NCI-H748 treated with DMSO at 0.1 percent for 48 hours (cell line): ENCODE data around the gene MOSMO.
A peak's percentile ranks its signal among the peaks of the same experiment; 100 is the strongest.
"Not testable (repeated sequence)": the region's sequence is repeated elsewhere in the genome, so short reads cannot be mapped to it uniquely, and the experiment has no call there.

ENCODE experiments used
- DNase-seq: peaks from one replicate; lab custom pipeline; 2025; lab: John Stamatoyannopoulos, UW

MOSMO gene

DNA sequence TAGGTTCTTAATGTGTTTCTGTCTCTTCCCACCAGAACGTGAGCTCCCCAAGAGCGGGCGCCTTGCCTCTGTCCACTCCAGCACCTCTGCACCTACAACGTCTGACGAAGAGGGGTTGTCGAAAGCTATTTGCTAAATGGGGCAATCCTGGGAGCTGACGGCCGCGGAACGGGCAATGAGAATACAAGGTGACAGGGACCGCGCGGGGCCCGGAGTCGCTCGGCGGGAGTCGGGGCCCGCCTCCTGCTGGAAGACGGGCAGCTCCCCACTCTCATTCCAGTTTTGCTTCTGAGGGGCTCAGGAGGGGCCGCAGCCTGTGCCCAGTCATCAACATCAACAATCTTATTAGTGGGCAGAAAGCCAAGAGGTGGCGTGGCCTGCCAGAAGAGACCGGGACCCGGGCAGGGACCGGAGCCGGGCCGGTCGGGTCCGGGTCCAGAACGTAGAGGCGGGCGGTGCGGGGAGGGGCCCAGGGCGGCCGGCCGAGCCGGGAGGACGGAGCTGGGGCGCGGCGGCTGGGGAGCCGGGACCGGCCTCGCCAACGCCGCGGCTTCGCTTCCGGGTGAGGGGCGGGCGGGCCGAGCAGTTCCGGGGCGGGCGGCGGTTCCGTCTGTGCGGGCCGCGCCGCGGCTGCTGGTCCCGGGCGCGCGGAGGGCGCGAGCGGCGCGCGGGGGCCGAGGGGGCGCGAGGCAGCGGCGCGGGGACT lies at the start of gene MOSMO:
Gene MOSMO (plus strand): TSS at position 603 of the 706 bp plus-strand sequence. CDS start 191 bp downstream, outside the sequence.
- no peak for DNase-seq

DNA sequence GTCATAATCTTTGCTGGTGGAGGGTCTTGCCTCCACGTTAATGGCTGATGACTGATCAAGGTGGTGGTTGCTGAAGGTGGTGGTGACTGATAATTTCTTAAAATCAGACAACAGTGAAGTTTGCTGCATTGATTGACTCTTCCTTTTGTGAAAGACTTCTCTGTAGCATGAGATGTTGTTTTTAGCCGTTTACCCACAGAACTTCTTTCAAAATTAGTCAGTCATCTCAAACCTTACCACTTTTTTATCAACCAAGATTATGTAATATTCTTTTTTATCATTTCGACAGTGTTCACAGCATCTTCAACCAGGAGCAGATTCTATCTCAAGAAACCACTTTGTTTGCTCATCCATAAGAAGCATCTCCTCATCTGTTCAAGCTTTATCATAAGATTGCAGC lies 48.9 kb upstream of the MOSMO start:
- no peak for DNase-seq

DNA sequence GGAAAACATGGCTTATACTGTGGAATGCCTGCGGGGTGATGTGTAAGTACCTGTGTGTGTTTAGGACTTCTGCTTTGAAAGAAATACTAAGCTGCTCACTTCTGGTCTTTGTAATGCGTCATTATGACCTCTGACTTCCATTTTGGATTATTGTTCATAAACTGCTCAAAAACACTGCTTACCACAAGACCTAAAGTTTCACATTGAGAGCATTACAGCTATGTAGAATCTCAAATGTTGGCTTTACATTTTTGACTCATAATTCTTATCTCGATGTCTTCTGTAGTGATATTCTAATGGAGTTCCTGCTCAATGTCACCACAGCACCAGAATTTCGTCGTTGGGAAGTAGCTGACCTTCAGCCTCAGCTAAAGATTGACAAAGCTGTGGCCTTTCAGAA lies 45.4 kb upstream of the MOSMO start:
- no peak for DNase-seq

DNA sequence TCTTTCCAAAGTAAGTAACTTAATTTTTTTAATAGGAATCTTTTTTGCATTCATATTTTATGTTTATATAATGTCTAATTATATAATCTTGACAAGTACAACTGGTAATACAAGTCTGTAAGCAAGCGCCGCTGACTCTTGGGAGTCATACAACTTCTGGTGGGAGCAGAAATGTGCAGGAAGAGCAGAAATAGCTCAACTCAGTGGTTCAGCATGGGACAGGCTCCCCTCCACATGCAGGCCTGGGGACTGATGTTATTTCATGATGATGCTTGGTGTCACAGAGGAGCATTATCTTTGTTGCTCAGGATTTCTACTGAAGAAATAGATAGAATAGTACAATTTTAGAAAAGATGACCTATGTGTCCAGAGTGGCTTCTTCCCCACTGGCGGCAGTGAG lies 44.0 kb upstream of the MOSMO start:
- no peak for DNase-seq

DNA sequence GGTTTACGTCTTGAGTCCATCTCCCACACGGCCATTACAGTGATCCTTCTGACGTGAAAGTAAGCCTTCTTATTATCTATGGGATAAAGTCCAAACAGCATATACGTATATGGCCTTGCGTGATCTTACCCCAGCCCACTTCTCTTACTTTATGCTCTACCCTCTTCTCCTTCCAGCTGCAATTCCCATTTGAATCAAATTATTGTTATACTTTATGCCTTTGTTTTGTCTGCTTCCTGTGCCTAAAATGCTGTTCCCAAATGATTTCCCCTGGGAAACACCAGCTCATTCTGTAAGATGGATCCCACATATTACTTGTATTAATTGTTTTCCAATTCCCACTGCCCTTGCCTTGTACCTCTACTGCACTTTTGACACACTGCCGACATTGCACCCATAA lies 43.6 kb upstream of the MOSMO start:
- DNase-seq = no peak

DNA sequence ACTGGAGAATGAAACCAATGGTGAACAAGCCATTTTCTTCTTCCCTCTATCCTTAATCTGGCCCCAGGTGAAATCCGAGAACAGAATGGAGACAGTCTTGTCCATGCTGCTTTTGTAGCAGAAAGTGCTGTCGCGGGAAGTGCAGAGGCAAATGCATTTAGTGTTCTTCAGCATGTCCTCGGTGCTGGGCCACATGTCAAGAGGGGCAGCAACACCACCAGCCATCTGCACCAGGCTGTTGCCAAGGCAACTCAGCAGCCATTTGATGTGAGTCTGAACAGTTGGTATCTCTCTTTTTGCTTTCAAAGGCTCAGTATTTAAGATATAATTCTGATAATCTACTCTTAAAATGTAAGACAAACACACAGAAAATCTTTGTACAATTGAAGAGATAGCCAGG lies 36.1 kb upstream of the MOSMO start:
- no peak for DNase-seq

DNA sequence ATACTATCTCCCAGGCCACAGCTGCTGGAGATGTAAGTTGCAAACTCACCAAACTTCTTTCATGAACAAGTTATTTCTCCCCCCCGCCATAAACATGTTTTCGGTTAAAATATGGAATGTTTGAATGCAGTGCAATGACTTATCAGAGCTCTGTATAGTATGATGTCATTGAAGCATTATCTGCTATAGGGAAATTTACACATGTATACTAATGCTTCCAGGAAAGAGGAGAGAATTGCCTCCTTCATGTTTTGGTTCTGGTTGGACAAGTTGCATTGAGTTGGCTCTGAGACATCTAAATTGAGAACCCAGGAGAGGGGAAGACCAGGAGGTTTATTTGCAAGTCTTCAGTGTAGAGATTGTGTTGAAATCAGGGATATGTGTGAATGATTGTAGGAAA lies 34.0 kb upstream of the MOSMO start:
- no peak for DNase-seq

DNA sequence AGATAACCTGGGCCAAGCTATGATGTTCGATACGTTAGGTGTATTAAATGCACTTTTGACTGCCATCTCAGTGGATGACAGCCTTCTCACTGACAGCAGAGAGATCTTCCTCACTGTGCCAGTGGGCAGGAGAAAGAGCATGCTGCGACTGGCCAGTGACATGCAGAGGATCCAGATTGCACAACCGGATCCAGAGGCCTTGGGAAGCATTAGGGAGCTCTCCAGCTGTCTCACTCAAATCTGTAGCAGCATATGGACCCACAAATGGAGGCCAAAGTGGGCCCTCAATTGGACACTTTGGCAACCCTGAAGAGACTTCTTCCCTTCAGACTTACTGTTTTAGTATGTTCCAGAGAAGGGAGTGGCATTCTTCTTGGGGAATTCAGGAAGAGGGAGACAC lies 27.9 kb upstream of the MOSMO start:
- no peak for DNase-seq

DNA sequence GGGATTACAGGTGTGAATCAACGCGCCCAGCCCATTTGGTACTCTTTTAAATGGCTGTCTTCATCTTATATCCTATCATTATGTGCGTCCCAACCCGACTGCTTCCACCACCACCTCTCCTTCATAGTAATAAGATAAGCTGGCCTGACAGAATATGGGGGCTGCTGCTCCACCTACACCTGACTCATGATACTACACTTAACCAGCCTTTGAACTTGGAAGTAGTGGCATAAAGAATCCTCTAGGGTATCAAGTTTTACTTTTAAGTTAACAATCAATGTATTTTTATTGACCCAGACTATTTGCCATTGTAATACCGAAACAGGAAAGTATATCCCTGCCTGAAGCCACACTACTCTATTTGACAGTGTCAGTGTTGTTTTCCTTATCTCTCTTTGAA lies 25.8 kb upstream of the MOSMO start:
- DNase-seq = no peak

DNA sequence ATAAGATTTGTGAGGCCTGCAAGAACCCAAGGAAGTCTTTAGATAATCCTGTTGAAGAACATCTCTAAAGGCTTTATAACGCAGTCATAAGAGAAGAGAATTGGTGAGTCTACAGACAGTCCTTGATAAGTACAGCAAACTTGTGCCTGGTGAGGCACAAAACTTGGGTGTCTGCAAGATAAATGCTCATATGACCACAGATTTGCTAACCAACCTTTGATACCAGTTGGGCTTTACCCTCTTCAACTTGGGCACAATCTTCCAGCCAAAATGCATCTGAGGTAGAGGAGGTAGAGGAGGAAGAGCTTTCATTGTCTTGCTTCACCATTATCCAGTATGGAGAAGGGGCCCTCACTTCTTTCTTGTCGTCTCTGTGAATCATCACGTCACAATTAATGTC lies 23.8 kb upstream of the MOSMO start:
- DNase-seq = no peak

DNA sequence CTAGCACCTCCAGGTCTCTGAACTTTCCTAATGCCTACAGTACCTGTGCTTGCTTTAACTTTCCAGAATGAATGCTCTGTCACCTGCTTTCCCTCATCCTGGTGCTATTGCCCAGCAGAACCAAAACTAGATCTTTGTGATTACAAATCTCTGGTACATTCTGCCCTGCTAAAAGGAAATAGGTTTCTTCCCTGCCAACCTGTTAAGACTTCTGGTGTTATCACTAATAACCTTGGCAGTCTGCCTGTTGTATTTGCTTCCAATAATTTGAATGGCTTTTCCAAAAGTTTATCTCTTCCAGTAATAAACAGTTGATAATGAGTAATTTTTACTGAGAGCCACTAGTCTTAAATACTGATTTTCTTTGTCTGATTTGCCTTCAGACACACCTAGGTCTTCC lies 22.4 kb upstream of the MOSMO start:
- DNase-seq = no peak

DNA sequence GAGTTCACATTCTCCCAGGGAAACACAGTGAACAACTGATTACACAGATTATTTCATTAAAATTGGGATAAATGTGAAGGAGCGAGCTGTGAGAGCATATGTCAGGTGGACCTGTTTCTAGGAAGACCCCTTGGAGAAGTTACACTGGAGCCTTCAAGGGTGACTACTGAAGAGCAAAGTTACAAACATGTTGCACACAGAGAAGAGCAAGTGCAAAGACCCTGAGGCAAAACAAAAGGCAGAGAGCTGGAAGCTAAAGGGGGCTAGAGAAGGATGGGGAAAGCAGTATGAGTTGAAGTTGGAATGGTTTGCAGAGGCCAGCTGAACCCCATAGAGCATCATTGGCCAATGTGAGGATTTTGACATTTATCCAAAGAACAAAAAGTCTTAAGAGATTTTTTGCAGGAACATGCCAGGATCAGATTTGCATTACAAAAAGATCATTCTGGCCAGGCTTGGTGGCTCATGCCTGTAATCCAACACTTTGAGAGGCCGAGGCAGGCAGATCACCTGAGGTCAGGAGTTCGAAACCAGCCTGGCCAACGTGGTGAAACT lies 21.1 kb upstream of the MOSMO start:
- no peak for DNase-seq

DNA sequence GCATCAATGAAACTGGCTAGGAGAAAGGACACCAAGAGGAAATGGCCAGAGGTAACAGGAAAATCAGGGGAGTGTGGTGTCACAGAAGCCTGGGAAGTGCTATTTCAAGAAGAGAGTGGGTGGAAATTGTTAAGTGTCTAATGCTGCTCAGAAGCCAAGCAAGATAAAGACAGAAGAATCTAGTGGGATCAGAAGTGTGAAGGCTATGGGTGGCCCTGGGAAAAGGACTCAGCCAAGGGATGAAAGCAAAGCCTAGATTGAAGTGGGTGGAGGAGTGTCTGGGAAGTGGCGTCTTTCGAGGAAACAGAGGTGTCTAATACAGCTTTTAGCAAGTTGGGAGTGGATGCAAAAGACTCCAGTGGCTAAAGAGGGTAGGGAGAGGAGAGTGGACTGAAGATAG lies 20.4 kb upstream of the MOSMO start:
- no peak for DNase-seq

DNA sequence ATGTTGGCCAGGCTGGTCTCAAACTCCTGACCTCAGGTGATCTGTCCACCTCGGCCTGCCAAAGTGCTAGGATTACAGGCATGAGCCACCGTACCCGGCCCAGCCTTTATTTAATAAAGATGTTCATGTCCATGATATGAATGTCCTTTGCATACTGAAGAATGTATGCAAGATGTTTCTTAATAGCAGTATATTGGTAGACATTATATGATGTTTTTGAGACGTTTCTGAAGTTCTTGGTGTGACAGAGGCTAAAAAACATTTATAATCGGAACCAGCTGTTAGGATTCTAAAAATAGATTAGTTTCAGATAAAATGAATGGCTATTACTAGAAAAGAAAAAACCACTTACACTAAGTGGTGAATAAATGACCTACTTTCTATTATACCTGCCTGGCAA lies 18.8 kb upstream of the MOSMO start:
- no peak for DNase-seq

DNA sequence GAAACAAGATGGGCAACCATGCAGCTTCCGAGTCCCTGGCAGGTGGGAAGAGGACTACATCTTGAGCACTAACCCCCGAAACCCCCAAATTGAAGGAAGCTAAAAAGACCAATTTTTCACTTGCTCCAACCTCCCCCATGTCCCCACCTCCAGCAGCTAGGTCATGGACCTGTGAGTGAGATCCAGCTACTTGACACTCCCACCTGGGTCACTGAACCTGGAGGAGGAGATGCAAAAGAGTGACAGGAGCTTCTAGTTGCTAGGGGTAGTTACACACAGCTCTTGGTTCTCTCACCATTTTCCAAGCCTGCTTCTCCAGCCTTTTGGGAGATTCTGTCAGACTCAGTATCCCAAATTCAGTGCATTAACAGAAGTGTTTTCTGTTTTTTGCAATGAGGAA lies 18.2 kb upstream of the MOSMO start:
- DNase-seq = no peak

DNA sequence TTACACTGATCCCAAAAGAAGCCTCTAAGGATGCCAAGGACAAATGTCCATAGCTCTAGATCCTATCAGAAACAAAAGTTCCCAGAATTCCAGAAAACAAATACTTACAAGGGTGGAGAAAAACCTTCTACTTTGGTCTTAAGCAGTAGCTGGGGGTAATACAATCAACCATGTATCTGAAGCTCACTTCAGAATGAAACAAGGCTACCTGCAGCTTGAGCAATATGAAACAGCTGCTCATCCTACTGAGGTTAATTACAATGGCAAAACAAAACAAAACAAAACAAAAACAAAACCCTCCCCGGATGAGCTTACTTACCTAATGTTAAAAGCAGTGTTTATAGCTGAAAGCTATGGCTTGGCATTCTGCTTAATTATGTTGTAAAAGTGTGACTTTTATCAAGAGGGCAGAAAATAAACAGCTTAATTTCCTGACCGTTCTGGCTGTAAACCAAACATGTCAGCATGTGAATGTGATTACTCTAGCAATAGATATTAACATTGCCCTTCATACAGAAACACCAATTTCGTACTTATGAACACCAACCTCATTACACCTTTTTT lies 17.4 kb upstream of the MOSMO start:
- peak; percentile 20 for DNase-seq

DNA sequence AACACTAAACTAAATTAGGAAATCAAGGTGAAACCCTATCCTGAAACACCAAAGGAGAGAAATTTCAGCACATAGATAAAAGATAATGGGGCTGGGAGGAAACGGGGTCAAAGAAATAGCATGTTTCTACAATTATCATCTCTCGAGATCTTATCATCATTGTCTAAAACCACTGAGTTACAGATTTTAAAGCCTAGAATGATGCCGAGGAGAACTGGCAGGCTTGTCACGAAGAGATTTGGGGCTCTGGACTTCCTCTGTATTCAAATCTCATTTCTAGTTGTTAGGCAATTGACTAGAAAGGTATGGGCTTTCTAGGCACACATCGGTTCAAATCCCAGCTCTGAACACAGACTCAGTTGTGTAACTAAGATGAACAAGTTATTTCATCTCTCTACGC lies 16.3 kb upstream of the MOSMO start:
- no peak for DNase-seq

DNA sequence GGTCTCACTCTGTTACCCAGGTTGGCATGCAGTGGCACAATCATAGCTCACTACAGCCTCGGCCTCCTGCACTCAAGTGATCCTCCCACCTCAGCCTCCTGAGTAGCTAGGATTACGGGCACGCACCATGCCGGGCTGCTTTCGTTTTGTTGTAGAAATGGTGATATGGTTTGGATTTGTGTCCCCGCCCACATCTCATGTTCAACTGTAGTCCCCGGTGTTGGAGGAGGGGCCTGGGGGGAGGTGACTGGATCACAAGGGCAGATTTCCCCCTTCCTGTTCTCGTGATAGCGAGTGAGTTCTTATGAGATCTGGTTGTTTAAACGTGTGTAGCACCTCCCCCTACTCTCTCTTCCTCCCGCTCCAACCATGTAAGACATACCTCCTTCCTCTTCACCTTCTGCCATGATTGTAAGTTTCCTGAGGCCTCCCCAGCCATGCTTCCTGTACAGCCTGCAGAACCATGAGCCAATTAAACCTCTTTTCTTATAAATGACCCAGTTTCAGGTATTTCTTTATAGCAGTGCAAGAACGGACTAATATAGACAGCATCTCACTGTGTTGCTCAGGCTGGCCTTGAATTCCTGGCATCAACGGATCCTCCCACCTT lies 12.9 kb upstream of the MOSMO start:
- DNase-seq = no peak

DNA sequence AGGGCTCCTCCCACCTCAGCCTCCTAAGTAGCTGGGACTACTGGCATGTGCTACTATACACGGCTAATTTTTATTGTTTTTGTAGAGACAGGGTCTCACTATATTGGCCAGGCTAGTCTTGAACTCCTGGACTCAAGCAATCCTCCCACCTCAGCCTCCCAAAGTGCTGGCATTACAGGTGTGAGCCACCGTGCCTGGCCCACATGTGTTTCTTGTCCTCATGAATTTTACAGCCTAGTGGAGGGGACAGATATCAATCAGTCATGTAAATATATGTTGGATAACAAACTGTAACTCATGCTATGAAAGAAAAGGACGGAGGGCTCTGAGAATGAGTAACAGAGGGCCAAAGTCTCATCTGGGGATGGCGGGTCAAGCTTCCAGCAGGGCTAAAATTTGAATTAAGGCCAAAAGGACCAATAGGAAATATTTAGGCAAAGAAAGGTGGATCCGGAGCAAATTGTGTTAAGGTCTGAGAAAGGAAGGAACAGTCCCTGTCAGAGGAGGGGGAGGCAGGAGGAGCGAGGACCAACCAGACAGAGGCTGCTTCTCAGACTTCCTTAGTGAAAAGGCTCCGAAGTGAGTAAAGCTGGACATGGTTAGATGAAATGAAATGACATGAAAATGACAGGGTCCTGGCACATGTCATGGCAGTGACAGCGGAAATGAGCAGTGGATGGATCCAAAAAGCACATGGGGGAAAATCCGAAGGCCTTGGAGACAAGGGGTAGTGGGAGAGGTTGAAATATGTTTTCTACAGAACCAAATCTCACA lies 10.8 kb upstream of the MOSMO start:
- DNase-seq = no peak

DNA sequence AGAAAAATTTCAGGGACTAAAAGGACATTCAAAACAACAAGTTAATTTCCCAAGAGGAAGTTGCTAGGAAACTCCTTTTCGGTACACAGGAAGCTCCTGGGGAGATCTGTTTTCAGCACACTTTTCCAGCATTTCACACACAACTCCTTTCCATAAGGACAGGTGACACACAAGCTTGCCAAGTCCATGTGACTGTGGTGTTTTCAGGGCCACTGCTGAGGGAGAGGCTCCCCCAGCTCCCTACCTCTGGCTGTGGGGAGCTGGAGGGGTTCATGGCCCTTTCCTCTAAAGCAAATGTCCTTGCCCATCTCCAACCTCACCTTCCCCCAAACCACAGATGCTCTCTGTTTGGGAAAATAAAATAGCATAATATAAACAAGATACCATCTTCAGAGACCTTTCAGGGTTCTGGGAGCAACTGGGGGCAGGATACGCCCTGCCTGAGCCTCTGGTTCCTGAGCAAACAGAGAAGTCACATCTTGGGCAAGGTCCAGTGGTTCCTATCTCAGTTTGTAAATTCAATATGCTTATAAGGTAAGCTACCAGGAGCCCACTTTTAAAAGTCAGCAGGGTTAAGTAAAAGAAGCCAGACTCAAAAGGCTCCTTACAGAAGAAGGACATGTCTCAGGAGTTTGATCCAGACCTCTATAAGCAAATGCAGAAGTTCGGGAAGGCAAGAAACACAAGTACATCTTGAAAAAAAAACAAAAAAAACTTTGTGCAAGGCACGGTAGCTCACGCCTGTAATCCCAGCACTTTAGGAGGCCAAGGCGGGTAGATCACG lies 10.0 kb upstream of the MOSMO start:
- DNase-seq = no peak

DNA sequence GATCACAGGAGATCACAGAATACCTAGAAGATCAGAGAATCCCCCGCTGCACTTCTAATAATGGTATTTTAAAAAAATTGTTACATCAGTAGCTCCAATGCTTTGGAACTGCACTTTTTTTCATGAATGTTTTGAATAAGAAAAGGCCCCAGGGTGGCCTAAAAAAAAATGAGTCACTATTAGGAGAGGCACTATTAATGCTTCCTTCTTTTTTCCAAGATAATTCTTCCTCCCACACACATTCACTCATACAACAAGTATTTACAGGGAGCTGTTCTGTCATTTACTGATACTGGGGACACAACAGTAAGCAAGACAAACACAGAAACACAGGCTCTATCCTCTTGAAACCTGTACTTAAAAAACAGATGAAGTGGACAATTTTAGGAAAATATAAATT lies 6.3 kb upstream of the MOSMO start:
- no peak for DNase-seq

DNA sequence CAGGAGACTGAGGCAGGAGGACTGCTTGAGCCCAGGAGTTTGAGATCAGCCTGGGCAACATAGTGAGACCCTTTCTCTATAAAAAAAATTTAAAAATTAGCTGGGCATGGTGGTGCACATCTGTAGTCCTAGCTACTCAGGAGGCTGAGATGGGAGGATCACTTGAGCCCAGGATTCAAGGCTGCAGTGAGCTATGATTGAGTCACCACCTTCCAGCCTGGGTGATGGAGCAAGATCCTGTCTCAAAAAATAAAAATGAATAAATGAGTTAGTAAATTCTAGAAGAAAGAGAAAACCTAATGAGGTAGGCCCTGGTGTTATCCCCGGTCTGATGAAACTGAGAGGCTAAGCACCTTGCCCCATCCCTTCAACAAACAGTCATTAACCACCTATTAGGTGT lies 5.9 kb upstream of the MOSMO start:
- not testable (repeated sequence) for DNase-seq
